DMS 273 (cell line): Measurements from ENCODE around the gene CXCL1.
"Not testable (repeated sequence)": the region's sequence is repeated elsewhere in the genome, so short reads cannot be mapped to it uniquely, and the experiment has no call there.

ENCODE experiments used
- DNase-seq: peaks from one replicate; lab custom pipeline; 2025; ENCODE audit not compliant: unreplicated experiment; lab: John Stamatoyannopoulos, UW

The CXCL1 gene

DNA sequence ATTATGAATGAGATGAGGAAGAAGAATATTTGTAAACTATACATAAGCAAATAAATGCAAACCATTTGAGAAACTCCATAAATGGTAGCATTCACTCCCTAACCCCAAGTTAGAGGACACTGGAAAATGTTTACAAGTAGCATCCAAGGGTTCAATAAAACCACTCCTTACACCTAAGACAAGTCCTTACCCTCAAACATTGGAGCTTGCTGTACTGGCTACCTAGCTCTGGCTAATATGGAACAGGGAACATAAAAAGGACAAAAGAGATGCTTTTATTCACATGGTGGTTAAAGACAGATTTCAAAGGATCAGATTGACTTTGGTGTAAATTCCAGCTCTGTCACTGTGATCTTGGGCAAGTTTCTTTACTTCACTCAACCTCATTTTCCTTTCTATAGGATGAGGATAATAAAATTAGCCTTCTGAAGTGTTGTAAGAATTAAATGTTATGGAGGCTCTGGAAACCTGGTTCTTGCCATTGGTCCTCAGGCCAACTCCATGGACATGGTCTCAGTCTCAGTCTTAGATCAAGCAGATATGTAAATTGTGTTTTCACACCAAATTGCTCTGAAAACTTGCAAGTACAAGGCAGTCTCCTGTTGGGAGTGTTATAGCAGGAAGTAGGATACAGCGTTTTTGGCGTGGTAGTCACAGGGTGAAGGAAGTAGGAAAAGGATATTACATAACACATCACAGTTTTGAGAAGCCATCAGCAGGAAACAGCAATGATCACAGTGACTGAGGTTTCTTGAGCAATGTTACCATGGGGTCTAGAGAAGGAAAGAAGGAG, 3.3 kb downstream of the CXCL1 start:
- DNase-seq = no peak

DNA sequence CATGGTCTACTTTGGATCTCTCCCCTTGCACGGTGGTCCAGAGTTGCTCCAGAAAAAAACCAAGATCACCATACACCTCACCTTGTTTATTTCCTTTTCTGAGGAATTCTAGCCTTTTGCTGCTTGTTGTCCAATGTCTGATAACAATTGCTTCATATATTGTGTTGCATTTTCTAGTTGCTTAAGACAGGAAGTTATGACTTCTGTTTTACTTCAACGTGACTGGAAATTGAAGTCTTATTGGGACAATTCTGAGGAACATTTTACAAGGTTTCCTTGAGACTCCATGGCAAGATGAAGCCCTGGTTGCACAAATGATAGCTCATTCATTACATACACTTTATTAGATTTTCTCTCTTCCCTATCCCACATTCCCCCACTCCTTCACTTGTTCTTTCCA, 5.2 kb downstream of the CXCL1 start:
- no peak for DNase-seq

DNA sequence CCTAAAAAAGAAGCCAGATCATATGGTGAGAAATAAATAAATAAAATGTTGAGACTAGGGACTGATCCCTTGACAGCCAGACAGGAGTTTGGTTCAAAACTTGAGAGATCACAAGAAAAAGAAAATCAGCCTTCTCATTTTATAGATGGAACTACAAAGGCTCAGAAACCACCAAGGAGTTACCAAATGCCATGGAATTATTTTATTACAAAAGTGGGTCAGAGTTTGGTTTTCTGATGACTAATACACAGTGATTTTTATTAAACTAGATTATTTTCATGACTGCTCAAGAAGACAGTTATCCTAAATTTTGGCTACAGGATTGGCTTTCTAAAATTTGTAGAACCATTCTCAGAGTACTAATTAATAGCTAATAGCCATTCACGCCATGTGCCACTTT, 6.2 kb downstream of the CXCL1 start:
- no peak for DNase-seq

DNA sequence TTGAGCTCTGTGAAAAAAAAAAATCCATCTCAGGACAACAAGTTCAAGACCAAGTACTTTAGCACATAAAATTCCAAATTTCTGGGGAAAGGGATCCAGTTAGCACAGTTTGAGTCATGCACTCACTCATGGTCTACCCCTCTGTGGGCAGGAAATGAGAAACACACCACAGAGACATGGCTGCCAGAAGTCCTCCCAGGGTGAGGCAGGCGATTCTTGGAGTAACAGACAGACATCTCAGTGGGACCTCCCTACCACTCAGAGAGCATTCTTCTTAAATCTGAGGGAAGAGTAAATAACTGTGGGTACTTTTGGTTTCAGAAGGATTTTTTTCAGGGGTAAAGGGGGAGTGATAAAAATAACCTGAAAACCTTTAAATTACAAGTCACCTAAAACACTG, 14.1 kb downstream of the CXCL1 start:
- DNase-seq = no peak

DNA sequence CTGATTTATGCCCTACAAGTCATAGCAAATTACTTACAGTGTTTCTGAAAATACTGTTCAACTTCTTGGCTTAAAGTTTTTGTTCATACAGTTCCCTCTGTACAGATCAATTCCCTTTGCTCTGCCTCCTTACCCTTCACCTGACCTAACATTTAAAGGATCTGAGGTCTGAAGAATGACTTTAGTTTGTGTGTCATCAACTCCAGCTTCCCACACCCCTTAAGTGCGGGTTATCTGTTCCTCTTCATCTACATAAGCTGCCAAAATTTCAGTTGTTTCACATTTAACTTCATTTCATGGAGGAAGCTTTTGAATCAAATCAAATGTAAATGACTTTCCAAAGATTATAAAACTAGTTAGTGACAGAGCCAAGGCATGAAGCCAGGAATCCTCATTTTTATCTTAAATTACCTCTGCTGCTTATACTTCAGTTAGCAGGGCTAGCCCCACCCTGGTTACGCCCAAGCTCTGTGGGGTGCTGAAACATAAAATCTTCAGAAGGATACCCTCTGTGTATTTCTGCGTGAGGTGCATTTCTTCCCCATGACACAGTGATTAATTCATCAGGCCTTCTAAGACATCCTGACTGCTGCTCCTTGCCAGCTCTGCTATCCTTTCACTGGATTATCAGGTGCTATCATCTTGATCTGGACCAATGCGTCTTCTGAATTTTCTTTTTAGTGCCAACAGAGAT, 16.5 kb downstream of the CXCL1 start:
- no peak for DNase-seq

DNA sequence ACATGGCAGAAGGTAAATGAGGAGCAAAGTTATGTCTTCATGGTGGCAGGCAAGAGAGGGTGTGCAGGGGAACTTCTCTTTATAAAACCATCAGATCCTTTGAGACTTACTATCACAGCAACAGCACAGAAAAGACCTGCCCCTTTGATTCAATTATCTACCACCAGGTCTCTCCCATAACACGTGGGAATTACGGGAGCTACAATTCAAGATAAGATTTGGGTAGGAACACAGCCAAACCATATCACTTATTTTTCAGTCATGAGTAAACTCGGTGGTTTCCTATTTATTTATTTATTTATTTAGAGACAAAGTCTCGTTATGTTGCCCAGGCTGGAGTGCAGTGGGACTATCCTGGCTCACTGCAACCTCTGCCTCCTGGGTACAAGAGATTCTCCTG, 22.1 kb downstream of the CXCL1 start:
- DNase-seq = no peak

DNA sequence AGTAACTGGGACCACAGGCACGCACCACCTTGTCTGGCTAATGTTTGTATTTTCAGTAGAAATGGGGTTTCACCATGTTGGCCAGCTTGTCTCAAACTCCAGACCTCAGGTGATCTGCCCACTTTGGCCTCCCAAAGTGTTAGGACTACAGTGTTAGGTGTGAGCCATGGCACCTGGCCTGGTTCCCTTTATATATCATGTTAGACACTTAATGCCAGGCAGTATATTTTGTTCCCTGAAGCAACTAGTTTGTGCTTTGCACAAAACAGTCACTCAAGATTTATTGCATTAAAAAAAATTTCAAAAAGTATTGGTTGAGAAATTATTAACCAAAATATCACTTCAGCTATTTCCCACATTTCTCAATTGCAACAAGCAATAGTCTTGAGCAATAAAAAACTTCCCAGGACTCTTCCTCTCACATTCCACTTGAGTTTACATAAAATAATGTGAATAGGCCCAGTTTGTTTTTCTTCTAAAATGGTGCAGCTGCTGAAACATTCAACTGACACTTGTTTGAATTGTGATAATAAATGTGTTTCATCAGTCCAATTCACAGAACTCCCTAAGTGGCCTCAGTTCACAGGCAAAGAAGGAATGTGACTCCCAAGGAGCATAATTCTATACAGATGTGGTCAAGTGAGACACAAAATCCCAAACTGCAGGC, 22.7 kb downstream of the CXCL1 start:
- DNase-seq = no peak

DNA sequence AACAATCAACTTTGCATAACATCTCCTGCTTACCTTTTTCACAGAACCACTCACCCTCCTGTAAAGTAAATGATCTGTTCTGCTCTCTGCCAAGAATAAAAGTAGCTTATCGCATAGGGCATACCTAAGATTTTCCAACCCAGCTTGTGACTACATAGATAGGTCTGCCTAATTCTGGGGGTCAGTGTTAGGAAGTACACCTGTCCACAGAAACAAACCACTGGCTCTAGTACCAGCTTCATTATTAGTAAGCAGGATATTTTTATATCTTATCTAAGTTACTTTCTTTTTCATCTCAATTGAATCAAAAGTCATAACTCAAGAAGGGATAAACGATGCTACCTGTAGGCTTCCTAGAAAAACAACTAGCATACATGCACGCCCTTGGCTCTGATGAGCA, 23.8 kb downstream of the CXCL1 start:
- no peak for DNase-seq

DNA sequence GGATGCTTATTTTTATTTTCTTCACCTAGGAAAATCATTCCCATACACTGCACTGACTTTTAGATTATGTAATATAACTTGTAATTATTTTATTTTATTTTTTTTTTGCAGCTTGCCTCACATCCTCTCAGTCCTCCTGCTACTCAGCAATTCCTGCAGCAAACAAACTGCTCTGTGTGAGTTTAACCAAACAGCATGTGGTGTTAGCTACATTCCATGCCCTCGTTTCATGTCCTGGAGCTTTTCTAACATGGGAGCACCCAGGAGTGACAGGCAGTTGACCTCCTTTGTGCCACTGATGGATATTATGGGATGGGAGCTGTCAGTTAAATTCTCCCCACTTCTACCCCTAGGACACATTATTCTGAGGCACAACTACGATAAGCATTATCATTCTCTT, 24.8 kb downstream of the CXCL1 start:
- no peak for DNase-seq

DNA sequence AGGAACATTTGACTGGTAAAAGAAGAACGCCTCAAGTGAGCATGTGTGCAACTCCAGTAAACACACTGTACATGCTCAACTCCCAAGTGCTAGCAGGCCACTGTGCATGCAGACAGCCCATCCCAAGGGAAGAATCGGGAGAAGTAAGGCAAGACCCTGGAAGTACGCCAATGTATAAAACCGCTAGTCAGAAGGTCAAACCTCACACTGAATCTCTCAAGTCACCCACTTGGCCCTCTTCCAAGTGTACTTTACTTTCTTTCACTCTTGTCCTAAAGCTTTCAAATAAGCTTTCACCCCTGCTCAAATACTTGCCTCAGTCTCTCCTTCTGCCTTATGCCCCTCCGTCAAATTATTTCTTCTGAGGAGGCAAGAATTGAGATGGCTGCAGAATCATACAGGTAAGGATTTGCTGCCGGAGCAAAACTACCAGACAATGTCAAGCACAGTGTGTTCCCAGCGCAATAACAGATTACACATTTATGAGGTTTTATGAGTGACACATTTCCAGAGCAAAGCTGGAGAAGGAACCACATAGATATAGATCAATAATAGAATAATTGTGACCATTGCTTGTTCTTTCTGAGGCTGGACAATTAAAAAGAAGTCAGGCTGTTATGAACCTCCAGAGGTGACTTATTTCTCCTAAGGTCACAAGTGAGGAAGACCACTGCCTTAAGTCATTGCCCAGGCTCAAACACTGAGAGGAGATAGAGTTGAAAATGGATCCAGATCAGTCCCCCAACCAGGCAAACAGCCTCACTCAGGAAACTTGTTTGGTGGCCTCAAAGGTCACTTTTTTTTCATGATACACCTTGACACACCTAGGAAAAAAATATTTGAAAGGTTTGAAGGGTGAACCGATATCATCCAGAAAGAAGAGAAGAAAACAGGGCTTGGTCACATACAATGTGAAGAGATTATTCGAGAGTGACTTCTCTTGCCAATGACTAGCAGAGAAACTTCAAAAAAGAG, 26.3 kb downstream of the CXCL1 start:
- DNase-seq = no peak

DNA sequence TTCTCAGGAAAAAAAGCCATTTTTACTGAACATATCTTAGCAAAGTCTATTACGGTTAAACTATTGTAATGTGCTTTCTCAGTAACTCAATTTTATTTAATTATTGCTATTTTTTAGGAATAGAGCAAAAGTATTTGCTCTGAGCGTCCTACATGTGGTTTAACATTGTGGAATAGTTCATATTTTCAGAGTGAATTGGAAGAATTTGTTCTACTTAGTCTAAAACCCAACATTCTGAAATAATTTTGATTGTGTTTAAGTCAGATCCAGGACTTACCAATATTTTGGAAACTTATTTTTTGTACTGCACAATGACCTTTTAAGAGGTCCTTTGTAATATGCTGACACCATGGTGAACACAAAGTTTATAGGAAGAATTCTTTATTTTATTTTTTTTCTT, 27.2 kb downstream of the CXCL1 start:
- DNase-seq = no peak

DNA sequence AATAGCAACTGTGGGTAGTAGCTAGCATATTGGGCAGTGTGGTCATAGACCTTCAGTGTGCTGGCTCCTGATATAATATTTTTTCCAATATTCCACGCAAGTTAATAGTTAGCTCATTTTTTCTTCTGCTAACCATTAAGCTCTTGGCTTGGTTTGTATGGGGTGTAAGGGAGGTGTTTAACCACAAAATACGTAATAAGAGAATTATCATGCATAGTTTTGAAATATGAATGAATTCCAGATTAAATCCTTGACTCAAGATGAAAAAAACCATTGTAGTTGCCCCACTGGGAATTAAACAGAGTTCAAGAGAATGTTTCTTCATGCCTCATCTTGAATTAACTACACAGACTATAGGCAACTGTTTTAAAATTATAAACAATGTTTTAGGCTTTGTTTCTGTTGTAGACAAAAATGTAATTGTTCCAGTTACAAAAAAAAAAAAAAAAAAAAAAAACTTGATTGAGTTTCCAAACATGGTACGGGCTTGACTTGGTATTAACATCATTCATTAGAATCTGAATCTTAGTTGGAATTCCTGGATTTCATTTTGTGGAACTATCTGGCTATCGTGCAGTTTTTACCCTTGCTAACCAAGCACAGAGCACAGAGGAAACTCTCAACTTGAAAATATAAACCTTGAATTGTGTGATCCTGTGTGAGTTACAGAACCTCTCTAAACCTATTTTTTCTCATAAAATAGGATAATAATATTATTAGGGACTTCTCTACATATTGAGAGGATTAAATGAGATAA, 28.4 kb downstream of the CXCL1 start:
- DNase-seq = no peak

DNA sequence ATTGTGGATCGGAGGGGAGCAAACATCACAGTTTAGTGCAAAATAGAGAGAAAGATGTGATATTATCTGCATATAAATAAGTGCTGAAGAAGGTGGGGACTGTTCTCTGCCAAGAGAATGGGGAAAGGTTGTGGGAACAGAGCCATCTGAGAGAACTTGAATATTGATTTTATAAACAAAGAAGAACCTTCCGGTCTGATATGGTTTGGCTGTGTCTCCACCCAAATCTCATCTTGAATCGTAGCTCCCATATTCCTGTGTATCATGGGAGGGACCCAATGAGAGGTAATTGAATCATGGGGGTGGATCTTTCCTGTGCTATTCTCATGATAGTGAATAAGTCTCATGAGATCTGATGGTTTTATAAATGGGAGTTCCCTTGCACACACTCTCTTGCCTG, 30.1 kb downstream of the CXCL1 start:
- DNase-seq = not testable (repeated sequence)

DNA sequence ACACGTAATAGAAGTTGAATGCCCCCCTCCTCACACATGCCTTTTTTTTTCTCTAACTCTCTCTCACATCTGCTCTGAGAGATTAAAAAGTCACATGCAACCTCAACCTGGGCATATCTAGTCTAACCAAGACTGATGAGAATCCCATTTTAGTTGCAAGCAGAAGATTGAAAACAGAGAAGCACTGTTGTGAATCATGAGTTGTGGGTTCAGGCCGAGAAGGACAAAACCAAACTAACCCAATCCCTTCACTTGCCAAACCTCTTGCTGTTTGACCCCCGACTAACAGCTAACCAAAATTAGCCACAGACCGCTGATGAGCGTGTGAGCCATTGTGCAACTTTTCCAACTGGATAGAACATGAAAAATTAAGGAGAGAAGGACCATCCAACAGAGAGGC, 31.8 kb downstream of the CXCL1 start:
- DNase-seq = no peak

DNA sequence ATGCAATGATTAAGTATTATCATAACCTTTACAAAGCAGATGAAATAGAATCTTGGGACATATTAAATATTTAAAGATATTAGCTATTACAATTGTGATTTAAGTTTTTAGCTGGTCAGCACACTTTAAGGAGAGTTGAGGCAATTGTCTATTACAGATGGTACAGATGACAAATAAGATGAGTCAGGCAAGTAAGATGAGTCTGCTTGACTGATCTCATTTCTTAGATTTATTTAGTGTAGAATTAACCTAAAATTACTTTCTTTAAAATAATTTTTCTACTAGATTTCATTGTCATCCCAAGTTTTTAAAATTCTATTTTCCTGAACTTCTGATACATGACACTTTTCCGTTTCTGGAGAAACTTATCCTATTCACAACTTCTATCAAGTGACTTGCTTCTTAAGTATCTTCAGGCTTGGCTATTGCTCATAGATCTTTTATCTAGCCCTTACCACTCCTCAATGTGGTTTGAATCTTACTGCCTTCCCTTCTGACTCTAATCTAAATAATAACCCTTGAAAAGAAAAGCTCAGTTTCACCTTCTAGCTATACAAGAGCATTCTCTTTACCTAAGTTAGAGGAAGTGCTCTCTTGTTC, 32.9 kb downstream of the CXCL1 start:
- no peak for DNase-seq

DNA sequence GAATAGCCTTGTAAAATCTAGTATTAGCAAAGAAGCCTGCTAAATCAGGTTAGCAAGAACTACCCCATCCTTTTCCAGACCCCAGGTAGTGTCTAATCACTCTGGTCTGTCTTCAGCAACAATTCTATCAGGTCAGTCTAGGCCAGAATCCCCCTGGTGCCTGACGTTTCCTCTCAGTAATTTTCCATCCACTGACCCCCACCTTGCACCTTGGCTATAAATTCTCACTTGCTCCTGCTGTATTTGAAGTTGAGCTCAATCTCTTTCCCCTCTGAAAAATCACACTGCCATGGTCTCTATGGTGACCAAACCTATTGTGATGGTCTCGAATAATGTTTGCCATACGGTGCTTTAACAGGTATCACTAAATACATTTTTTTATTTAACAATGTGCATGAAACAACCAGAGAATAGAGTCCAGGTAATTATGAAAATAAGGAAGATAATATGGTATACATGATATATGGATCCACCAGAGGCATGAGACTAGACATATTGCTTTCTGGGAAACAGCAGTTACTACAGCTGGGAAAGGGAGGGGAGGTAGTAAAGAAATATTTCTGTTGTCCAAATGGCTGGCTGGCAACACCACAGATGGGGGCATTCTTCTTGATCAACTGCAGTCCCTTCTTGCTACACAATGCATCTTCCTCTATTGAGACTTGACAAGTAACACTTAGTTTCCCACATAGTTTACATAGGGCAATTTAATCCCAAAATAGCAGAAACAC, 33.8 kb downstream of the CXCL1 start:
- DNase-seq = no peak

DNA sequence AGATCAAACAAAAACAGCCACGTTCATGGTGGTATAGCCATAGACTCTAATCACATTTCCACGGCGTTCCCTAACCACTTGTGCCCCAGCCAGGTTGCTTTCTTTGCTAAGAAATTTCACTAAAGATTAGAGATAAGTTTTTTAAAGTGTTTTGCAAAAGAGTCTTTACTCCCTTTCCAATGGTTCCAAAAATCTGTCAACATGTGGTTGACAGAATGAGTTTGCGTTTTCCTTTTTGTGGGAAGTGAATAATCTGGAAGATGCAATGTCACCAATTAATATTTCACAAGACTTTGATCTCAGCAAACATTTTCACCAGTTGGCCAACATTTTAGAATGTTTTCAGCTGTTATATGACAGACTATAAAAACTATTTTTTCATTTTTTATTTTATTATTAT, 35.3 kb downstream of the CXCL1 start:
- DNase-seq = no peak

DNA sequence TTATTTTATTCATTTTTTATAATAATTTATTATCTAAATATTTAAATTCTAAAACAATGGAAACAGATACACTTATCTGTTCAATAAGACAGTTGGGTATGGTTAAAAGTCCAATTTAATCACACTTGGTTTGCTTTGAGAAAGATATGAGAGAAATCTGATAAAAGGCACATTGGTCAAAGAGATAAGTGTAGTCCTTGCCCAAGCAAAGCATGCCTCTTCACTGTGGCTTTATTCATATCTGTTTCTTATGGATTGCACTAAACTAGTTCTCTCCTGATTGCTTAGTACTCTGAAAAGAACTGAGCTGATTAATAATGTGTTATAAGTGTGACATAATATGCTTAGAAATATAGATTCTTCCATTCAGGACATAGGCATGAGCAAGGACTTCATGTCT, 39.8 kb downstream of the CXCL1 start:
- DNase-seq = no peak

DNA sequence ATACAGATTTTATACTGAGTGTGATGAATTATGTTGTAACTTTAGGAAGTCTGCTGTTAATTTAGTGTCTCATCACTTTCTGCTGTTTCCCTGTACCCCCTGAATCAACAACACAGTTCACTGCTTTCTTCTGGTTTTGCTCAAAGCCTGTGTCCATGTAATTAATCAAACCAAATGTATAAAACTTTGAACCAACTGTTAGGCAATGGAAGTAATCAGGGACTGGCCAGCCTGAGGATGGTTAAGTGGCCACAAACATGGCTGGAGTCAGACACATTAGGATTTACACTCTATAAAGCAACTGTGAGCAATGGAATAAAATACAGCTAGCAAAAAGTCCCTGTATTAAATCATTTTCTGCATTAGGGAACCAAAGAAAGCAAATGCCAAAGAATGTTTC, 42.6 kb downstream of the CXCL1 start:
- no peak for DNase-seq
